NCI-H345 treated with DMSO at 0.1 percent for 48 hours (cell line): ENCODE results near the gene MIA3.

Experiments used
- DNase-seq: peaks from one replicate; lab custom pipeline; 2025; ENCODE audit not compliant: unreplicated experiment; lab: John Stamatoyannopoulos, UW

Gene MIA3

DNA sequence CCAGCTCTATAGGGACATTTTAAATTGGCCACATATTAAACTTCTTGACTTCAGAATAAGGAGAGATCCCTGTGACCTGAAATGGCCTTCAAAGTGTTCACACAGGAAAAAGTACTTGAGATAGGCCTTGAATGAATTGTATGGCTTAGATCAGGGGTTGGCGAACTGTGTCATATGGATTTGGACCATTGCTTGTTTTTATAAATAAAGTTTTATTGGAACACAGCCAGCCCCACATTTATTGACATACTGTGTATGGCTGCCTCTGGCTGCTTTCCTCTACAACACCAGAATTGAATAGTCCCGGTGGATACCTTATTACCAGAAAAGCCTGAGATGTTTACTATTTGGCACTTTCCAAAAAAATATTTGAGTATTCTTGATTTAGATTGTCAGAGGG lies 98.5 kb downstream of the MIA3 start:
- DNase-seq: no peak
